GM21786 (cell line): Measurements from ENCODE around the gene TNIK.
A peak's percentile ranks its signal among the peaks of the same experiment; 100 is the strongest.

Source experiments
- ATAC-seq: cut with Tn5 transposase; IDR thresholded peaks from one replicate; pipeline ENCODE4 v1.9.1; 2021; ENCODE audit not compliant: unreplicated experiment

TNIK gene

GRCh38 chr3:171181907-171182690 is 278.1 kb downstream of the TNIK start:
- no peak for ATAC-seq

GRCh38 chr3:171178714-171179113 is 281.5 kb downstream of the TNIK start:
- no peak for ATAC-seq

GRCh38 chr3:171177553-171177952 is 282.7 kb downstream of the TNIK start:
- ATAC-seq, result no peak

- no peak for ATAC-seq
Measured at GRCh38 chr3:171177056-171177455, 283.1 kb downstream of the TNIK start.

- no peak for ATAC-seq
Measured at GRCh38 chr3:171176244-171176933, 283.8 kb downstream of the TNIK start.

- ATAC-seq, result no peak
Measured at GRCh38 chr3:171175741-171176234, 284.4 kb downstream of the TNIK start.

- ATAC-seq, result no peak
Measured at GRCh38 chr3:171173736-171174135, 286.5 kb downstream of the TNIK start.

- ATAC-seq, result no peak
Measured at GRCh38 chr3:171172070-171172469, 288.1 kb downstream of the TNIK start.

GRCh38 chr3:171169866-171170265 is 290.3 kb downstream of the TNIK start:
- no peak for ATAC-seq

GRCh38 chr3:171169443-171169842 is 290.8 kb downstream of the TNIK start:
- ATAC-seq, result no peak

- ATAC-seq, result no peak
Measured at GRCh38 chr3:171168551-171168950, 291.7 kb downstream of the TNIK start.

- no peak for ATAC-seq
Measured at GRCh38 chr3:171168086-171168485, 292.1 kb downstream of the TNIK start.

- ATAC-seq, result peak; percentile 46
Measured at GRCh38 chr3:171165983-171166382, 294.2 kb downstream of the TNIK start.

GRCh38 chr3:171165499-171165921 is 294.7 kb downstream of the TNIK start:
- peak; percentile 54 for ATAC-seq

GRCh38 chr3:171164067-171164465 is 296.1 kb downstream of the TNIK start:
- ATAC-seq, result no peak

- ATAC-seq, result no peak
Measured at GRCh38 chr3:171163101-171164066, 296.8 kb downstream of the TNIK start.

- no peak for ATAC-seq
Measured at GRCh38 chr3:171160325-171160724, 299.9 kb downstream of the TNIK start.

GRCh38 chr3:171159822-171160157 is 300.4 kb downstream of the TNIK start:
- ATAC-seq, result no peak

GRCh38 chr3:171159024-171159821 is 301.0 kb downstream of the TNIK start:
- no peak for ATAC-seq

- no peak for ATAC-seq
Measured at GRCh38 chr3:171157980-171158379, 302.2 kb downstream of the TNIK start.
